ENCODE measurements around the gene PEBP1.

The PEBP1 gene

GRCh38 chr12:118136559-118137003 is 657 bp downstream of the PEBP1 start:
- DNase-seq (ENCODE audit: low spot score): peak; percentile 44

GRCh38 chr12:118137148-118137678 is 1.3 kb downstream of the PEBP1 start:
- DNase-seq (ENCODE audit: low spot score): no peak

GRCh38 chr12:118140825-118141224 is 4.9 kb downstream of the PEBP1 start:
- no peak for DNase-seq (ENCODE audit: low spot score)

GRCh38 chr12:118144499-118144898 is 8.6 kb downstream of the PEBP1 start:
- DNase-seq (ENCODE audit: low spot score): no peak

GRCh38 chr12:118145113-118145797 is 9.3 kb downstream of the PEBP1 start:
- DNase-seq (ENCODE audit: low spot score): no peak

GRCh38 chr12:118145798-118146156 is 9.9 kb downstream of the PEBP1 start:
- no peak for DNase-seq (ENCODE audit: low spot score)

GRCh38 chr12:118148287-118148686 is 12.4 kb downstream of the PEBP1 start:
- no peak for DNase-seq (ENCODE audit: low spot score)

- no peak for DNase-seq (ENCODE audit: low spot score)
Observed at GRCh38 chr12:118150625-118151024, 14.7 kb downstream of the PEBP1 start.

GRCh38 chr12:118151755-118152154 is 15.8 kb downstream of the PEBP1 start:
- peak; percentile 60 for DNase-seq (ENCODE audit: low spot score)

- peak; percentile 36 for DNase-seq (ENCODE audit: low spot score)
Observed at GRCh38 chr12:118160536-118160935, 24.6 kb downstream of the PEBP1 start.

GRCh38 chr12:118164798-118165486 is 29.0 kb downstream of the PEBP1 start:
- DNase-seq (ENCODE audit: low spot score): no peak

GRCh38 chr12:118166946-118167345 is 31.0 kb downstream of the PEBP1 start:
- no peak for DNase-seq (ENCODE audit: low spot score)

GRCh38 chr12:118175823-118176447 is 40.0 kb downstream of the PEBP1 start:
- no peak for DNase-seq (ENCODE audit: low spot score)

GRCh38 chr12:118183155-118183554 is 47.2 kb downstream of the PEBP1 start:
- DNase-seq (ENCODE audit: low spot score): no peak

GRCh38 chr12:118183711-118184110 is 47.8 kb downstream of the PEBP1 start:
- no peak for DNase-seq (ENCODE audit: low spot score)

- DNase-seq (ENCODE audit: low spot score): no peak
Observed at GRCh38 chr12:118185602-118186397, 49.9 kb downstream of the PEBP1 start.

- DNase-seq (ENCODE audit: low spot score): no peak
Observed at GRCh38 chr12:118187751-118188435, 52.0 kb downstream of the PEBP1 start.

GRCh38 chr12:118188690-118189371 is 52.9 kb downstream of the PEBP1 start:
- peak; percentile 70 for DNase-seq (ENCODE audit: low spot score)

- peak; percentile 81 for DNase-seq (ENCODE audit: low spot score)
Observed at GRCh38 chr12:118189741-118190191, 53.8 kb downstream of the PEBP1 start.

GRCh38 chr12:118190266-118190665 is 54.3 kb downstream of the PEBP1 start:
- DNase-seq (ENCODE audit: low spot score): peak; percentile 78

- DNase-seq (ENCODE audit: low spot score): no peak
Observed at GRCh38 chr12:118193477-118193876, 57.6 kb downstream of the PEBP1 start.

All from putamen (tissue), 1 donor.